Measurements from ENCODE around the gene CREBRF.
A peak's percentile ranks its signal among the peaks of the same experiment; 100 is the strongest.

Gene CREBRF

GRCh38 chr5:173158366-173158765 is 102.2 kb downstream of the CREBRF start:
- no peak for DNase-seq

DNA sequence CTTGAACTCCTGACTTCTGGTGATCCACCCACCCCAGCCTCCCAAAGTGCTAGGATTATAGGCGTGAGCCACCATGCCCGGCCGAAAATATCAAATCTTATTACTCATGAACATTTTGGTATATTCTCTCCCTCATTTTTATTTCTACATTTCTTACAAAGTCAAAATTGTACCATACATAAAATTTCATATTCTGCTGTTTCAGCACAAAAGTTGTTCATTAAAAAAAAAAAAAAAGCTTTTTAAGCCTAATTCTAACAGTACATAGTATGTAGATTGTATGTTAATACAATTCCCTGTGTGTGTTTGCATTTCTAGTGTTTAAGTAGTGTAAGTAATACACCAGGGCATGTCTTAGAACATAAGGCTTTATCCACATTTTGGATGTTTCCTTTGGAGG is 103.1 kb downstream of the CREBRF start:
- DNase-seq, result no peak

GRCh38 chr5:173161148-173161547 is 105.0 kb downstream of the CREBRF start:
- no peak for DNase-seq

- no peak for DNase-seq
Observed at GRCh38 chr5:173163219-173163618, 107.1 kb downstream of the CREBRF start.

DNA sequence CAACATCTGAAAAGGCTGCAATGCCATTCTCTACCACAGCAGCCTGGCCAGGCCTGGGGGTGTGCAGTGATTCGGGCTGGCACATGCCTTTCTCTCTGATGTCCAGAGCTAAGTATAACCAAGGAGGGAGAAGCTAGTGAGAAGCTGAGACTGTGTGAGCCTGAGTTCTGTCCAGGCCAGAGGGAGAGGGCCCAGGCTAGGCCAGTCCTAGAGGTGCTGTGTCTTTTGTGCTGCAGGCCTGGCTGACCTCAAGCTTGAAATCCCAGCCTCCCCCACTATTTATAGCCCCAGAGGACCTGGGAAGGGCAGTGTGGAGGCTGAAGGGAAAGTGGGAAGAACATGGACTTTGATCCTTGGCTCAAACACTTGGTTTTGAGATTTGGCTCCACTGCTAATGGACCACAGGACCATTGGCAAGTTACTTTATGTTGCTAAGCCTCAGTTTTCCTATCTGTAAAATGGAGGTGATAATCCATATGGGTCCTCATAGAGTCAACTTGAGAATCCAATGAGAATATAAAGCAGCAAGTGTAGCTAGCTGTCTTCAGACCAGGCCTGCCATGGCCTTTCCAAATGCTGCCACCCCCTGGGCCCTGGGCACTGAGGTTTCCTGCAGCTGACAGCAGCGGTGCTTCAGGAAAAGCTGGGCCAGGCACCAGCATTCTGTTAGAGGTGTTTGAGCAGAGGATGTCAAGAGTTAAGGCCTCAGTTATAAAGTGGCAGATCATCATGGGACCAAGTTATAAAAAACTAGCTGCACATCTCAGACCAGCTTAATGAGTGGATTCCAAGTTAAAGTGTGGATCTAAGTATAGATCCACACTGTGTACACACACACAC is 109.2 kb downstream of the CREBRF start:
- DNase-seq, result no peak

DNA sequence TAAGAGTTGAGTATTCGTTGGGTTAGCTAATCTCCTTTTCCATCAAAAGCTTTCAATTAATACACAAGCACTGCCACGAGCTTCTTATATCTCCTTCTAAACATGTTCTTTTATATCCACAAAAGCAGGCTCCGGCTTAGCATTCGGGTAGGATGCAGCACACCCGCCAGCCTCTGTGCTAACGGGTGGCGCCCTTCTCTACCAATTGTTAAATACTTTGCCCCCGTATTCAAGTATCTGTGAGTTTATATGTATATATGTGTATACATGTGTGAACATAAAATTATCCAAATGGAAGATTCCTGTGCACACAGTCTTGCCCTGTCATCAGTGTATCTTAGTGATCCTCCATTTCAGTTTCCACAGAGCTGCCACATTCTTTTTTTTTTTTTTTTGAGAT is 116.0 kb downstream of the CREBRF start:
- DNase-seq, result no peak

DNA sequence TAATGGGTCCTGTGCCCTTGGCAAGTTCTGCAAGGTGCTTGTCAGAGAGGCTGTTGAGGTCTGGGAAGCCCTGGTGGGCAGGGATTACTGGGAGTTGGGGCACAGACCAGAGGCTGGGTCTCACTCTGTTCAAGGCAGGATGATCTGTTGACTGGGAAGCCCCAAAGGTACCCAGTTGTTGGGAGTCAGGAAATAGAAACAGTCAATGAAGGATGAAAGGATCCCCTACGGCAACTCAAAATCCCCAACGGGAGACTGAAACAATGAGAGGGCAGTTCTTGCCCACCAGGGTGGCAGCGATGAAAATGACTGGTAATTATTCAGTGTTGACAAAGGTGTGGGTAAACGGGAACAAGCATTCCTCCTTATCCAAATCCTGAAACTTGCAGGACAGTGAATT is 119.4 kb downstream of the CREBRF start:
- no peak for DNase-seq

DNA sequence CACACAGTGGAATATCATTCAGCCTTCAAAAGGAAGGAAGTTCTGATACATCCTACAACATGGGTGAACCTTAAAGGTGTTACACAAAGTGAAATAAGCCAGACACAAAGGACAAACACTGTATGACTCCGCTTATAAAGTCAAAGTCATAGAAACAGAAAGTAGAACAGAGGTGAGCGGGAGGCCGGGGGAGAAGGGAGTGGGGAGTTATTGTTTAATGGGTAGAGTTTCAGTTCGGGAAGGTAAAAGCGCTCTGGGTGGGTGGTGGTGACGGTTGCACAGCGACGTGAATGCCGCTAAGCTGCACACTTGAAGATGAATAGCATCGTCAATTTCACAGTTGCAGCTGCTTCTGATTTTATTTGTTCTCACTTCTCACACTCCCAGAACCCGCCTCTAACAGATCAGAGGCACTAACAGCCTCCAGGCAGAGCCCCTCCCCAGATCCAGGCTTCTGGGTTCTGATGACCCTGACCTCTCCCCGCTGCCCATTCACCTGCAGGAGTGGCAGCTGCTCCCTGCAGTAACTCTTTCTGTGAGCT is 122.3 kb downstream of the CREBRF start:
- DNase-seq, result no peak

DNA sequence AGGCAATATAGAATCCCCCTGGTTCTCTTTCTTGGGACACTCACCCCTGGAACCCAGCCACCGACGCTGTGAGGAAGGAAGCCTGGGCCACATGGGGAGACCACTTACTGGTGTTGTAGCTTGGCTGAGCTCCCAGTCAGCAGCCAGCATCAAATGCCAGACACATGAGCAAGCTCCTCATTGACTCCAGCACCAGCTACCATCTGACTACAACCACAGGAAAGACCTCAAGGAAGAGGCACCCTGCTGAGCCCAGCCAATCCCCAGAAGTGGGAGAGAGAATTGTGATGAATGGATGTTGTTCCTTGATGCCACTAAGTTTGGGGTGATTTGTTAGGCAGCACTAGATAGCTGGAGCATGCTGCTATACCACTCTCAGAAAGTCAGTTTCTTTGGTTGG is 124.2 kb downstream of the CREBRF start:
- DNase-seq, result no peak

DNA sequence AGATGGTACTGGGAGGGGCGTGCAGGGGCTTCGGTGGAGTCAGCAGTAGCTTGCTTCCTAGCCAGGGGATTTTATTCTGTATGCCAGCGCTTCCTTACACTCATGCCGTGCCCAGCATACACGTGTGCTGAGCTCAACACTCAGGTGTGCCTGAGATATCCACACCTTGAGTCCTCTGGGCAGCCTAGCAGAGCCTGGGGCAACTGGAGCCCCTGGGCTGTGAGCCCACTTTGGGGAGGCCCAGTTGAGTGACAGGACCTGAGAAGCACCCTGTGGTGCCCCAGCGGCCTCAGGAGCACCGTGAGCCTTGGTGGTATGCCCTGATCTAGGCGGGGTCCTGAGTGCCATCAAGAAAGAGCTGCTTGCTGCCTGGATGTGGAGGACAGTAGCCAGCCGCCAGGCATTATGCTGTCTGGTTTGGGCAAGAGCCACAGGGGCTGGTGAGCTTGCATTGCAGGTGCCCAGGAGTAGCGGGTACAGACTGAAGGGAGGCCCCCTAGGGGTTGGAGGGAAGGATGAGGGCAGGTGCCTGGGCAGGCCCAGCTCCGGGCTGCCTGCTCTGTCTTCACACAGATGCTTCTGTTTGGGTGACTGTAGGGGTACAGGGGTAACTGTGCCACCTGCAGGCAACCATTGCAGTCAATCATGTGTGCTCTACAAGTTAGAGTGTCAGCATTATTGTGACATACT is 131.0 kb downstream of the CREBRF start:
- DNase-seq, result peak; percentile 10

DNA sequence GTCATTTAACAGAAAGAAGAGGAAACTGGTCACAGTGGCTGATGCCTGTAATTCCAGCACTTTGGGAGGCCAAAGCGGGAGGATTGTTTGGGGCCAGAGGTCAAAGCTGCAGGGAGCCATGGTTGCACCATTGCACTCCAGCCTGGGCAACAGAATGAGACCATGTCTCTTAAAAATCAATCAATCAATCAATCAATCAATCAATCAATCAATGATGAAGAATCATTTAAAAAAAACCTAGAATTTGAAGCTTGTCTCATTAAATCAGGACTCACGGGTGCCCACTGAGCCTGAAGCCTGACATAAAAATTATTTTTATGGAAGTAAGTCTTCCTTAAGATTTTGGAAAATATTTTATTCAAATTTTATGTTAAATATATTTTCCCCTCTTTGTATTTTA is 132.1 kb downstream of the CREBRF start:
- DNase-seq, result no peak

Data from hematopoietic multipotent progenitor cell treated with erythropoietin and hydrocortisone succinate and interleukin-3 and kit ligand, for 8 days (in vitro differentiated cells).